LNCAP (cell line): ENCODE measurements around the gene RUNX2.

Experiments used
- CTCF ChIP-seq: fragments of 450-650 bp; IDR thresholded peaks from 2 replicates; pipeline ENCODE4 v1.5.1; 2017; ENCODE audit warnings: mild to moderate bottlenecking

RUNX2 gene

GRCh38 chr6:45548657-45549515 is 220.8 kb downstream of the RUNX2 start:
- TF ChIP-seq CTCF: no peak

- no peak for TF ChIP-seq CTCF
These were observed 224.4 kb downstream of the RUNX2 start for GRCh38 chr6:45552536-45552935.

- no peak for TF ChIP-seq CTCF
These were observed 225.7 kb downstream of the RUNX2 start for GRCh38 chr6:45553730-45554344.

- no peak for TF ChIP-seq CTCF
These were observed 226.5 kb downstream of the RUNX2 start for GRCh38 chr6:45554591-45554990.

- no peak for TF ChIP-seq CTCF
These were observed 228.0 kb downstream of the RUNX2 start for GRCh38 chr6:45555981-45556771.

GRCh38 chr6:45556828-45557227 is 228.7 kb downstream of the RUNX2 start:
- TF ChIP-seq CTCF: no peak

GRCh38 chr6:45557454-45557853 is 229.3 kb downstream of the RUNX2 start:
- no peak for TF ChIP-seq CTCF
